HEK293T (cell line): ENCODE measurements around the gene ANKRD22.

Source experiments
- CTCF ChIA-PET: fragments of 350-600 bp; formaldehyde crosslinking; extraction: SDS; loops from one replicate; lab custom pipeline; 2021; ENCODE audit warnings: antibody characterized with exemption, inconsistent platforms; lab: Yijun Ruan, JAX
- POLR2A ChIA-PET: fragments of 350-600 bp; formaldehyde crosslinking; extraction: SDS; loops from one replicate; lab custom pipeline; 2020; ENCODE audit warnings: antibody characterized with exemption, inconsistent platforms; lab: Yijun Ruan, JAX
- DNase-seq: peaks from one replicate; pipeline ENCODE4 v3.0.0; 2012; ENCODE audit warnings: mixed read lengths; ENCODE audit errors: extremely low spot score
- ARNT ChIP-seq: fragments of 450-650 bp; IDR thresholded peaks from 2 replicates; pipeline ENCODE4 v1.6.1; 2017; ENCODE audit warnings: mild to moderate bottlenecking
- BHLHE40 ChIP-seq: fragments of 450-650 bp; IDR thresholded peaks from 2 replicates; pipeline ENCODE4 v1.6.1; 2016; ENCODE audit warnings: mild to moderate bottlenecking, moderate library complexity, borderline replicate concordance
- CTBP1 ChIP-seq: fragments of 450-650 bp; IDR thresholded peaks from 2 replicates; pipeline ENCODE4 v1.6.1; 2016; ENCODE audit warnings: borderline replicate concordance
- ELF4 ChIP-seq: fragments of 450-650 bp; IDR thresholded peaks from 2 replicates; pipeline ENCODE4 v1.6.1; 2017; ENCODE audit warnings: antibody characterized with exemption
- FOXA1 ChIP-seq: fragments of 450-650 bp; IDR thresholded peaks from 2 replicates; pipeline ENCODE4 v1.6.1; 2016; ENCODE audit warnings: mild to moderate bottlenecking
- FOXK2 ChIP-seq: fragments of 450-650 bp; IDR thresholded peaks from 2 replicates; pipeline ENCODE4 v1.6.1; 2016; ENCODE audit warnings: mild to moderate bottlenecking
- FOXM1 ChIP-seq: fragments of 450-650 bp; IDR thresholded peaks from 2 replicates; pipeline ENCODE4 v1.6.1; 2017; ENCODE audit warnings: mild to moderate bottlenecking, borderline replicate concordance
- HDGF ChIP-seq: fragments of 450-650 bp; IDR thresholded peaks from 2 replicates; pipeline ENCODE4 v1.6.1; 2017; ENCODE audit warnings: antibody characterized with exemption, borderline replicate concordance
- L3MBTL2 ChIP-seq: fragments of 450-650 bp; conservative IDR thresholded peaks from 2 replicates; pipeline ENCODE4 v1.6.1; 2016; ENCODE audit warnings: mild to moderate bottlenecking
- LEF1 ChIP-seq: fragments of 450-650 bp; IDR thresholded peaks from 2 replicates; pipeline ENCODE4 v1.6.1; 2017; ENCODE audit warnings: mild to moderate bottlenecking, borderline replicate concordance
- NFRKB ChIP-seq: fragments of 450-650 bp; IDR thresholded peaks from 2 replicates; pipeline ENCODE4 v1.6.1; 2016; ENCODE audit warnings: mild to moderate bottlenecking, moderate library complexity
- SP1 ChIP-seq: fragments of 450-650 bp; IDR thresholded peaks from 2 replicates; pipeline ENCODE4 v1.6.1; 2017
- SUZ12 ChIP-seq: fragments of 450-650 bp; IDR thresholded peaks from 2 replicates; pipeline ENCODE4 v1.6.1; 2016; ENCODE audit warnings: mild to moderate bottlenecking
- TARDBP ChIP-seq: fragments of 450-650 bp; IDR thresholded peaks from 2 replicates; pipeline ENCODE4 v1.6.1; 2016
- ZNF384 ChIP-seq: fragments of 450-650 bp; IDR thresholded peaks from 2 replicates; pipeline ENCODE4 v1.6.1; 2016
- TF ChIP-seq, protein P1 (sequence below): fragments of 450-650 bp; IDR thresholded peaks from 2 replicates; pipeline ENCODE4 v1.6.1; 2016

ANKRD22 gene

DNA sequence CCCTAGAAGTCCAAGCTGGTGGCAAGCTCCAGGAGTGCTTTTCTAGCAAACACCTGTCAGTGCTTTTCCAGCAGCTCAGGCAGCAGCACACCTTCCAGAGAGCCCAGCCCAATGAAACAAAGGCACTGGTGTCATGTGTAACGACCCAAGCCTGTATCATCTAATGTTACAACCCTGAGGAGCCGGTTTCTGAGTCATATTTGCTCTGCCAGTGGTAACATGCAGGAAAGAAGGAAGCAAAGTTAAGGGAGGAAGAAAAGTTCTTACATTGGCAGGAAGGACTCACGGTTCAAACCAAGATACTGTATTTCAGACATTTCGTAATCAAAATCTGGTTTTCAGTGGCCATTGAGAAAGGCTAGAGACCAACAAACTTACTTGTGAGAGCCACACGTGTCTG, at the start of gene ANKRD22:
Gene ANKRD22 (minus strand): TSS at position 139 of the 400 bp plus-strand sequence. CDS start 237 bp downstream, outside the sequence.
- CTCF ChIA-PET = interaction anchor here (0.9 kb wide), 1 partner anchor 16 kb away, joined by 3 read pairs; no protein-coding TSS in a partner anchor
- POLR2A ChIA-PET = no interaction called here
- no peak for DNase-seq
- TF ChIP-seq HDGF (no peak), TARDBP (no peak), ZNF384 (no peak), ELF4 (no peak), ARNT (no peak), CTBP1 (no peak), SP1 (no peak), L3MBTL2 (no peak), SUZ12 (no peak), FOXA1 (no peak), BHLHE40 (no peak), LEF1 (no peak), NFRKB (no peak), FOXK2 (no peak)
- TF ChIP-seq, protein P1, sequence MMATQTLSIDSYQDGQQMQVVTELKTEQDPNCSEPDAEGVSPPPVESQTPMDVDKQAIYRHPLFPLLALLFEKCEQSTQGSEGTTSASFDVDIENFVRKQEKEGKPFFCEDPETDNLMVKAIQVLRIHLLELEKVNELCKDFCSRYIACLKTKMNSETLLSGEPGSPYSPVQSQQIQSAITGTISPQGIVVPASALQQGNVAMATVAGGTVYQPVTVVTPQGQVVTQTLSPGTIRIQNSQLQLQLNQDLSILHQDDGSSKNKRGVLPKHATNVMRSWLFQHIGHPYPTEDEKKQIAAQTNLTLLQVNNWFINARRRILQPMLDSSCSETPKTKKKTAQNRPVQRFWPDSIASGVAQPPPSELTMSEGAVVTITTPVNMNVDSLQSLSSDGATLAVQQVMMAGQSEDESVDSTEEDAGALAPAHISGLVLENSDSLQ = no peak

DNA sequence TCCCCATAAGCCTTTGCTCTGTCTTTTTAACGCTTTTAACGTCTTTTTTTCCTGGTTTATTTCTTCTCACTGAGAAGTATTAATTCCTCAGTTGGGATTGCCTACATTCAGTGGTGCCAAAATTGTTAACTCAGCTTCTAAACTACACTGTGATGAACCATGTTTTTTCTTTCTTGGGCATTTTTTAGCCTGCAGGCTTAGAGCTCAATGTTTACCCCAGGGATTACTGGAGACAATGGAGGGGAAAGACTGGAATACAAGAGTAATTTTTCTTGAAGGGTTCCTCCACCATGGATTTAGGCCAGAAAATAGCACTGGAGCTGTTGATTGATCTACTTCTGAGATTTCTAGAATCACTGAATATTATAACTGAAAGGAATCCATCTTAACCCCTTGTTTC, 48.2 kb upstream of the ANKRD22 start:
- CTCF ChIA-PET = interaction anchor here (0.6 kb wide), 1 partner anchor 354 kb away, joined by 6 read pairs; no protein-coding TSS in a partner anchor
- POLR2A ChIA-PET = no interaction called here
- DNase-seq = no peak
- TF ChIP-seq ELF4 (no peak), ARNT (no peak), LEF1 (no peak), HDGF (no peak), FOXA1 (no peak), SP1 (no peak)

DNA sequence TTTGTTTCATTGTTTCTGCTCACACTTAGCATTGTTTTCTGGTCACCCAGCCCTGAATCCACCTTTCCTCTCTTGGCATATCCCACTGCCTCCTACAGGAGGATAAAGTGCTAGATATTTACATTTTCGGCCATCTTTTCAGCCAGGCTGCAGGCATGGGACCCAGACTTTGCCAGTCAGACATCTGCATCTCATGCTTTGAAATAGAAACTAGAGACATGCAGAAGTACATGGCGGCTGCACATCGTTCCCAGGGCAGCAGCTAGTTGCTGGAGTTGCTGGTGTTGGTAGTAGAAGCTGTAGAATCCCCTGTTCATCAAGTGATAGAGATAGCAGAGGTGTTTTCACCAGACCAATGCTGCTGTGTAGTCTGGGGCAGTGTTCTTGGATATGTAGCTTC, 47.1 kb upstream of the ANKRD22 start:
- no peak for DNase-seq
- ChIA-PET POLR2A (no interaction called here), CTCF (no interaction called here)
- TF ChIP-seq BHLHE40 (no peak), ZNF384 (no peak), L3MBTL2 (no peak), NFRKB (no peak), HDGF (no peak), ARNT (no peak), FOXK2 (no peak), SP1 (no peak), TARDBP (no peak), FOXA1 (no peak), LEF1 (no peak), SUZ12 (no peak), FOXM1 (no peak), CTBP1 (no peak), ELF4 (no peak)
- TF ChIP-seq, protein P1 = no peak

DNA sequence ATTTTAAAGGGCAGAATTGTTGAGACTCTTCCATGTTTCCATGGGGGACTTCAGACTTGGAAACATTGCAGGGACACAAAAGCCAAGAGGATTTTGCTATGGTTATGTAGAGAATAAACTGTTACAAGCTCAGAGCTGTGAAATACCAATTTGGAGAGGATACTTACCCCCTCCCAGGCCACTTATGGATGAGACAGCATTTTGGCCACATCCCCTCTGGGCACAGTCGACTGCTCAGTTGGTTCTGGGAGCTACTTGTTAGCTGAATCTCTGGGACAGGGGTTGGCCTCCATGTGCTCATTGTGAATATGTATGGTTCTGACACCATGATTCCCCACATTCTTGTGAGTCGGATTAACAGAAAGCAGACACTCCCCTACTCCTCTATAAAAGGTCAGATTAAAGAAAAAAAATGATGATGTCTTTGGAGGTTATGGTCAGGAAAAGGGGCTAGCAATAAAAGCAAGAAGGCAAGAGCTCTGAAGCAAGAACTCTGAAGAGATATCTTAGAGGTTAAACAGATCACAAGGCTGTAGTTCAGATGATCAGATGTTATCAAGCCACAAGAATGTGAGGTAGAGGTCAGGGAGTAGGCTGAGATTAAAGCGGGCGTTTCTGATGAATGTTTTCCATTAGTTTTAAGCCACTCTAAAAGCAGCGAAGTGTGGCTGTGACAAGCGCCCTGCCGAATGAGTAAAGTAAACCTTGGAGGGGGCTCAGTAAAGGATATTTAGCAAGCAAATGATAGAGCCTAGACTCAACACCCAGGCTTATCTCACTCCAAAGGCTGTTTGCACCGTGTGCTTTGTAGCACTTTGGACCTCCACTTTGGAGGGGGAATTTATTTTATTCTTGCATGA, 45.6 kb upstream of the ANKRD22 start:
- TF ChIP-seq ZNF384 (no peak), NFRKB (no peak)
- TF ChIP-seq, protein P1 = no peak
- POLR2A ChIA-PET = no interaction called here
- no peak for DNase-seq
- CTCF ChIA-PET = no interaction called here

DNA sequence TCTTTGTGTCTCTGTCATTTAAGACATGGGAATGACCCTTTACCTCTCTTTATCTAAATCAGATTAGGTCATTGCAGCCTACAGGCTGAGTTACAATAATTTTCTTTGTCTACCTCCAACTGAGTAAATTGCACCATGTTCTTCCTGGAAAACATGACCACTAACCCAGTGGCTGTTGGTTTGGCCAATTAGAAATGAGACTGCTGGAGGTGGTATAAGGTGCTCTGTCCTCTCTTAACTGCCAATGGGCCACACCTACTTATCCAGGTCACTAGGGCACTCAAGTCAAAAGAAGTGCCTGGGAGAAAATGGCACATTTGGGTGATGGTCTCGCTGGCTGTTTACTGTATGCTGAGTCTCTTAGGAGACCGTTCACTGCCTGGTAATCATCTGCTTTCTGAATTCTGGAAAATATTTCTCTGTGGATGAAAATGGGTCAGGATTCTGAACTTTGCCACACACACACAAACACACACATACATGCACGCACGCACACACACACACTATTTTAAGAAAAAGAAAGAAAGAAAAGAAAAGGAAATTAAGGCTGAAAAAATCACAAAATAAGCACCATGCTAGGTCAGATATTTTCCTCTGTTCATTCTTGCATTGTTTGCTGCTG, 44.8 kb upstream of the ANKRD22 start:
- DNase-seq = no peak
- ChIA-PET CTCF (interaction anchor here (1.3 kb wide), 1 partner anchor 12 kb away, joined by 3 read pairs; no protein-coding TSS in a partner anchor), POLR2A (no interaction called here)
- TF ChIP-seq ZNF384 = no peak
- TF ChIP-seq FOXM1 = no peak
- no peak for TF ChIP-seq BHLHE40
- TF ChIP-seq, protein P1 = no peak

DNA sequence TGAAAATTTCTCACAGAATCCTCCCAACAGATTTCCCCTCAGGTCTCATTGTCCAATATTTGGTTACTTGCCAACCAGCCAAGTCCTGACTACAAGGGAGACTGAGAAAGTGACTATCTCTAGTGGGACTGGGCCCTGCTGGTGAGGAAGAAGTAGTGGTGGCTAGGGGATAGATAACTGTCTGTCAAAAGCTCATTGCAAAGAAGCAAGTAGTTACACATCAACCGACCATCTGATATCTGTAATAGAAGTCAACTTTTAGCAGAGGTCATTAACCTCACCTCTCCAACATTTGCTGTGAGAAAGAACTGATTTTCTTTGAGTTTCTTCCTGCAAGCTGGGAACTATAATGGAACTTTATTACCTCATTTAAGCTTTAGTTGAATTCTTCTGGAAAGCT, 43.6 kb upstream of the ANKRD22 start:
- POLR2A ChIA-PET = interaction anchor here (1.5 kb wide), 1 partner anchor 15 kb away, joined by 3 read pairs; the partner anchor contains the start of gene STAMBPL1
- no peak for DNase-seq
- CTCF ChIA-PET = interaction anchor here (0.8 to 1.3 kb wide), 3 partner anchors 10 to 39 kb away, joined by 3 to 4 read pairs (median 4); no protein-coding TSS in a partner anchor
- no peak for TF ChIP-seq BHLHE40
- no peak for TF ChIP-seq CTBP1
- no peak for TF ChIP-seq SUZ12
- no peak for TF ChIP-seq ZNF384
- no peak for TF ChIP-seq LEF1
- TF ChIP-seq FOXM1 = no peak
- no peak for TF ChIP-seq ARNT
- TF ChIP-seq FOXA1 = no peak
- TF ChIP-seq, protein P1 = no peak
- TF ChIP-seq SP1 = no peak
- TF ChIP-seq ELF4 = no peak
- TF ChIP-seq L3MBTL2 = no peak
- no peak for TF ChIP-seq FOXK2
- no peak for TF ChIP-seq TARDBP
- no peak for TF ChIP-seq NFRKB
- no peak for TF ChIP-seq HDGF
